HCT116 (cell line): ENCODE results near the gene ITPRIPL1. TPM values are rescaled to one million over a fixed set of nuclear protein-coding genes. Genes with fewer than 3 reads are reported as not detected.

Experiments
- ATAC-seq: fragments of 200-7000 bp; cut with Tn5 transposase; 2 replicates; pipeline ENCODE4 v1.9.1; 2020; ENCODE audit warnings: mild to moderate bottlenecking, moderate library complexity
- BruUV-seq: library from RNA; stranded (reverse); fragments of 400-500 nt; replicated peaks from 2 replicates; lab custom pipeline; 2021; lab: Mats Ljungman, UMichigan
- CTCF ChIA-PET: fragments of 300-600 bp; sonication (Branson Sonifier 250); formaldehyde crosslinking; loops from one replicate; lab custom pipeline; 2021; ENCODE audit warnings: antibody characterized with exemption; lab: Charles Lee
- POLR2A ChIA-PET: fragments of 300-600, 350-600 bp; sonication (Branson Sonifier 250); formaldehyde crosslinking; loops from one replicate; lab custom pipeline; 2021; ENCODE audit warnings: antibody characterized with exemption; lab: Charles Lee
- RAD21 ChIA-PET, 2 experiments: fragments of 300-600 bp; sonication (Branson Sonifier 250); formaldehyde crosslinking; loops; one replicate each; lab custom pipeline; 2023; ENCODE audit warnings: low total read pairs in 2 of 2; ENCODE audit not compliant: uncharacterized antibody in 2 of 2, unreplicated experiment in 2 of 2, low non-redundant PET in 1 of 2; lab: Charles Lee
- DNase-seq: peaks from one replicate; pipeline ENCODE4 v3.0.0-alpha.2; 2010; ENCODE audit warnings: low read depth, low spot score
- H2AFZ ChIP-seq: fragments of 200-600 bp; shearing (Covaris generic), sonication (generic); 2 replicates; pipeline ENCODE4 v1.6.1; 2017; ENCODE audit warnings: low read depth, mixed run types, mixed read lengths, antibody characterized with exemption, low read length; ENCODE audit not compliant: poor library complexity, severe bottlenecking
- H3K27ac ChIP-seq: 2 replicates; pipeline ENCODE4 v1.5.1; 2012; ENCODE audit warnings: low read depth, low read length
- H3K27me3 ChIP-seq: fragments of 200-600 bp; sonication (generic); 2 replicates; pipeline ENCODE4 v1.6.1; 2016; ENCODE audit warnings: mixed run types, low read length, mixed read lengths; ENCODE audit not compliant: insufficient read depth
- H3K36me3 ChIP-seq, 2 experiments: fragments of 200-500 bp in 1 of 2; fragments of 200-600 bp in 1 of 2; sonication (Bioruptor generic) in 1 of 2; sonication (generic) in 1 of 2; 2 replicates each; pipeline versions ENCODE4 v1.5.1 to v1.6.1; 2014 to 2016; ENCODE audit warnings: low read length in 2 of 2, inconsistent platforms in 1 of 2, mixed read lengths in 1 of 2, mixed run types in 1 of 2; ENCODE audit not compliant: insufficient read depth in 2 of 2, control insufficient read depth in 1 of 2
- H3K4me1 ChIP-seq, 2 experiments: fragments of 200-600 bp in 1 of 2; sonication (generic) in 1 of 2; 2 replicates each; pipeline versions ENCODE4 v1.5.1 to v1.6.1; 2012 to 2017; ENCODE audit warnings: low read length in 2 of 2, inconsistent platforms in 1 of 2, mild to moderate bottlenecking in 1 of 2, mixed read lengths in 1 of 2, mixed run types in 1 of 2, moderate library complexity in 1 of 2; ENCODE audit not compliant: insufficient read depth in 2 of 2, control insufficient read depth in 1 of 2
- H3K4me2 ChIP-seq: fragments of 200-600 bp; sonication (generic); 2 replicates; pipeline ENCODE4 v1.6.1; 2017; ENCODE audit warnings: mixed run types, low read length, mixed read lengths
- H3K4me3 ChIP-seq, 2 experiments: fragments of 200-600 bp in 1 of 2; sonication (generic) in 1 of 2; replicated peaks in 1 of 2; 2 replicates each; pipeline ENCODE4 v1.5.1; 2011 to 2016; ENCODE audit warnings: low read length in 2 of 2, control low read depth in 1 of 2, low read depth in 1 of 2, mild to moderate bottlenecking in 1 of 2, mixed read lengths in 1 of 2, mixed run types in 1 of 2
- H3K79me2 ChIP-seq: fragments of 200-600 bp; sonication (generic); 2 replicates; pipeline ENCODE4 v1.6.1; 2017; ENCODE audit warnings: mild to moderate bottlenecking, mixed run types, low read length, moderate library complexity, mixed read lengths; ENCODE audit not compliant: insufficient read depth
- H3K9ac ChIP-seq: fragments of 200-600 bp; sonication (generic); 2 replicates; pipeline ENCODE4 v1.6.1; 2016; ENCODE audit warnings: low read length, mixed read lengths
- H3K9me2 ChIP-seq: fragments of 200-600 bp; sonication (generic), shearing (Covaris generic); 2 replicates; pipeline ENCODE4 v1.6.1; 2017; ENCODE audit warnings: mixed run types, mild to moderate bottlenecking, moderate library complexity; ENCODE audit not compliant: insufficient read depth
- H3K9me3 ChIP-seq, 2 experiments: fragments of 200-500 bp in 1 of 2; fragments of 200-600 bp in 1 of 2; sonication (Bioruptor generic) in 1 of 2; sonication (generic) in 1 of 2; 2 replicates each; pipeline ENCODE4 v1.6.1; 2014 to 2017; ENCODE audit warnings: low read length in 2 of 2, mixed read lengths in 2 of 2, inconsistent platforms in 1 of 2, low read depth in 1 of 2, mild to moderate bottlenecking in 1 of 2, mixed run types in 1 of 2, moderate library complexity in 1 of 2; ENCODE audit not compliant: control insufficient read depth in 1 of 2, insufficient read depth in 1 of 2
- H4K20me1 ChIP-seq: fragments of 200-600 bp; sonication (generic), shearing (Covaris generic); 2 replicates; pipeline ENCODE4 v1.6.1; 2017; ENCODE audit warnings: mixed run types, mild to moderate bottlenecking, moderate library complexity; ENCODE audit not compliant: insufficient read depth
- CTCF ChIP-seq, 3 experiments: fragments of 200-600 bp in 1 of 3; sonication (generic) in 1 of 3; IDR thresholded peaks in 2 of 3; conservative IDR thresholded peaks in 1 of 3; 2 replicates each; pipeline ENCODE4 v1.5.1; 2012 to 2017; ENCODE audit warnings: low read depth in 2 of 3, low read length in 2 of 3, antibody characterized with exemption in 1 of 3, borderline replicate concordance in 1 of 3, control low read depth in 1 of 3, mild to moderate bottlenecking in 1 of 3, mixed read lengths in 1 of 3, mixed run types in 1 of 3, moderate library complexity in 1 of 3; ENCODE audit not compliant: insufficient read depth in 1 of 3
- EGR1 ChIP-seq: IDR thresholded peaks from 2 replicates; pipeline ENCODE4 v1.6.1; 2012; ENCODE audit warnings: low read depth
- EZH2 ChIP-seq: fragments of 200-600 bp; sonication (generic); IDR thresholded peaks from 2 replicates; pipeline ENCODE4 v1.6.1; 2017; ENCODE audit warnings: antibody characterized with exemption, mixed run types
- EZH2phosphoT487 ChIP-seq: fragments of 200-600 bp; IDR thresholded peaks from 2 replicates; pipeline ENCODE4 v1.6.1; 2018; ENCODE audit warnings: antibody characterized with exemption, borderline replicate concordance
- MAX ChIP-seq: IDR thresholded peaks from 2 replicates; pipeline ENCODE4 v1.6.1; 2012
- POLR2A ChIP-seq: IDR thresholded peaks from 2 replicates; pipeline ENCODE4 v1.7.0; 2011; ENCODE audit warnings: borderline replicate concordance; ENCODE audit not compliant: insufficient read depth, insufficient read length; ENCODE audit errors: extremely low read depth
- RAD21 ChIP-seq: IDR thresholded peaks from 2 replicates; pipeline ENCODE4 v1.6.1; 2012; ENCODE audit warnings: low read depth, mild to moderate bottlenecking
- SP1 ChIP-seq: IDR thresholded peaks from 2 replicates; pipeline ENCODE4 v1.6.1; 2012; ENCODE audit warnings: low read depth
- TCF7L2 ChIP-seq: IDR thresholded peaks from 2 replicates; pipeline ENCODE4 v1.7.0; 2011; ENCODE audit warnings: borderline replicate concordance, inconsistent platforms; ENCODE audit not compliant: insufficient read depth, insufficient read length; ENCODE audit errors: extremely low read depth
- YY1 ChIP-seq: IDR thresholded peaks from 2 replicates; pipeline ENCODE4 v1.6.1; 2011; ENCODE audit warnings: low read length, low read depth, moderate library complexity, mild to moderate bottlenecking; ENCODE audit not compliant: insufficient replicate concordance; ENCODE audit errors: extremely low read depth
- ZBTB33 ChIP-seq: IDR thresholded peaks from 2 replicates; pipeline ENCODE4 v1.6.1; 2011; ENCODE audit warnings: mild to moderate bottlenecking, low read length, moderate library complexity; ENCODE audit not compliant: insufficient replicate concordance; ENCODE audit errors: extremely low read depth
- intact Hi-C: fragments of 100-400 bp; cut with micrococcal nuclease; formaldehyde crosslinking; loops from 2 replicates; pipeline ENCODE4 v1.10.0; 2022
- total RNA-seq: library from RNA; stranded (reverse); gene quantifications from one replicate; pipeline ENCODE4 v1.2.1, GENCODE V29; 2021; ENCODE audit not compliant: unreplicated experiment

The ITPRIPL1 gene
- total RNA-seq, 1 experiment from 2014 or later: 12.4 TPM

GRCh38 chr2:96359310-96359709 lies 34.2 kb downstream of the ITPRIPL1 start:
- Histone ChIP-seq H3K27ac (no peak overlapping the region), H3K79me2 (no peaks in the 10 kb centered on the region), H3K4me1 (no peaks in the 10 kb centered on the region), H3K36me3 (peaks cover 47 to 58% of the 10 kb centered on the region in 2 experiments), H3K27me3 (no peaks in the 10 kb centered on the region), H3K9me3 (no peaks in the 10 kb centered on the region), H2AFZ (no peak overlapping the region), H3K9ac (no peak overlapping the region), H4K20me1 (no peaks in the 10 kb centered on the region), H3K4me2 (no peak overlapping the region), H3K9me2 (no peaks in the 10 kb centered on the region), H3K4me3 (no peak overlapping the region)
- POLR2A ChIA-PET: no interaction called here
- TF ChIP-seq RAD21: peak; percentile 42
- TF ChIP-seq CTCF (IDR thresholded peaks at IDR 0.05 in 2 of 3, conservative IDR thresholded peaks at IDR 0.05 in 1 of 3; ENCODE audit: borderline replicate concordance in 1 of 3, insufficient read depth in 1 of 3, low read depth in 2 of 3, low read length in 2 of 3): peak in 2 of 3 experiments; percentile 19 to 22; a peak in 1 of 6 replicates
- no peak for TF ChIP-seq EGR1
- no TSS peak for BruUV-seq
- RAD21 ChIA-PET: interaction anchor here in 1 of 2 experiments (1.8 kb wide), 1 partner anchor 150 kb away, joined by 5 read pairs; no protein-coding TSS in a partner anchor
- ATAC-seq (no peak; the same call in 1 of the 2 replicates), DNase-seq (no peak)
- intact Hi-C loops: loop anchor here (2.0 kb wide), 1 partner anchor 149 kb away; no protein-coding TSS in a partner anchor
- CTCF ChIA-PET: interaction anchor here (1.0 kb wide), 1 partner anchor 150 kb away, joined by 3 read pairs; no protein-coding TSS in a partner anchor

- Histone ChIP-seq H3K27ac (no peak overlapping the region), H4K20me1 (no peaks in the 10 kb centered on the region), H3K9me2 (no peaks in the 10 kb centered on the region), H3K4me2 (no peak overlapping the region), H3K27me3 (no peaks in the 10 kb centered on the region), H3K9me3 (no peaks in the 10 kb centered on the region), H3K79me2 (no peaks in the 10 kb centered on the region), H2AFZ (no peak overlapping the region), H3K36me3 (peaks cover 43 to 58% of the 10 kb centered on the region in 2 experiments), H3K9ac (no peak overlapping the region), H3K4me1 (no peaks in the 10 kb centered on the region), H3K4me3 (no peak overlapping the region)
- ChIA-PET RAD21 (interaction anchor here in 1 of 2 experiments (1.8 kb wide), 1 partner anchor 150 kb away, joined by 5 read pairs; no protein-coding TSS in a partner anchor), CTCF (interaction anchor here (1.0 kb wide), 1 partner anchor 150 kb away, joined by 3 read pairs; no protein-coding TSS in a partner anchor), POLR2A (no interaction called here)
- intact Hi-C loops: loop anchor here (2.0 kb wide), 1 partner anchor 149 kb away; no protein-coding TSS in a partner anchor
- DNase-seq (no peak), ATAC-seq (no peak)
- BruUV-seq: no TSS peak
- no peak for TF ChIP-seq ZBTB33
- no peak for TF ChIP-seq CTCF (IDR thresholded peaks at IDR 0.05 in 2 of 3, conservative IDR thresholded peaks at IDR 0.05 in 1 of 3; ENCODE audit: borderline replicate concordance in 1 of 3, insufficient read depth in 1 of 3, low read depth in 2 of 3, low read length in 2 of 3)
- TF ChIP-seq EGR1: no peak
- no peak for TF ChIP-seq EZH2
- TF ChIP-seq SP1: no peak
- TF ChIP-seq YY1: no peak
- no peak for TF ChIP-seq EZH2phosphoT487
- TF ChIP-seq MAX: no peak
- no peak for TF ChIP-seq TCF7L2
- no peak for TF ChIP-seq POLR2A
Observed at GRCh38 chr2:96359866-96360265, 34.7 kb downstream of the ITPRIPL1 start.
